SK-N-SH (cell line): ENCODE measurements around the gene ZNF766.

Experiments used
- CTCF ChIP-seq: fragments of 200-600 bp; sonication (generic); IDR thresholded peaks from 2 replicates; pipeline ENCODE4 v1.6.1; 2017; ENCODE audit warnings: antibody characterized with exemption, mild to moderate bottlenecking, moderate library complexity
- MXI1 ChIP-seq: IDR thresholded peaks from 2 replicates; pipeline ENCODE4 v1.6.1; 2012; ENCODE audit warnings: mild to moderate bottlenecking, low read depth, low read length, improper control_type of control experiment
- NFIC ChIP-seq: IDR thresholded peaks from 2 replicates; pipeline ENCODE4 v1.4.0; 2012; ENCODE audit warnings: borderline replicate concordance
- POLR2AphosphoS5 ChIP-seq: IDR thresholded peaks from 2 replicates; pipeline ENCODE4 v1.6.1; 2012; ENCODE audit warnings: low read depth, low read length
- REST ChIP-seq: IDR thresholded peaks from 2 replicates; pipeline ENCODE4 v1.6.1; 2012; ENCODE audit warnings: mild to moderate bottlenecking, low read depth, low read length, moderate library complexity
- RFX5 ChIP-seq: IDR thresholded peaks from 2 replicates; pipeline ENCODE4 v1.6.1; 2012; ENCODE audit warnings: mild to moderate bottlenecking, improper control_type of control experiment, low read length
- SMC3 ChIP-seq: IDR thresholded peaks from 2 replicates; pipeline ENCODE4 v1.6.1; 2012; ENCODE audit warnings: low read depth, low read length, improper control_type of control experiment
- ZBTB33 ChIP-seq: IDR thresholded peaks from 2 replicates; pipeline ENCODE4 v1.4.0; 2012; ENCODE audit warnings: low read depth, borderline replicate concordance

GRCh38 chr19:52277471-52277870 lies 8.1 kb downstream of the ZNF766 start:
- TF ChIP-seq CTCF = no peak
- no peak for TF ChIP-seq ZBTB33
- no peak for TF ChIP-seq SMC3
- TF ChIP-seq RFX5 = no peak
- no peak for TF ChIP-seq MXI1
- TF ChIP-seq NFIC = no peak
- TF ChIP-seq REST = no peak
- no peak for TF ChIP-seq POLR2AphosphoS5
